Measurements from ENCODE around the gene PPP1R1B.
A peak's percentile ranks its signal among the peaks of the same experiment; 100 is the strongest.

PPP1R1B gene

GRCh38 chr17:39617446-39618245 lies 9.1 kb upstream of the PPP1R1B start:
- no peak for FAIRE-seq

- FAIRE-seq, result no peak
Observed at GRCh38 chr17:39618246-39618913, 8.4 kb upstream of the PPP1R1B start.

GRCh38 chr17:39618956-39619785 lies 7.6 kb upstream of the PPP1R1B start:
- no peak for FAIRE-seq

GRCh38 chr17:39619786-39620101 lies 7.0 kb upstream of the PPP1R1B start:
- FAIRE-seq, result no peak

GRCh38 chr17:39621523-39622379 lies 5.0 kb upstream of the PPP1R1B start:
- FAIRE-seq, result peak; percentile 62

DNA sequence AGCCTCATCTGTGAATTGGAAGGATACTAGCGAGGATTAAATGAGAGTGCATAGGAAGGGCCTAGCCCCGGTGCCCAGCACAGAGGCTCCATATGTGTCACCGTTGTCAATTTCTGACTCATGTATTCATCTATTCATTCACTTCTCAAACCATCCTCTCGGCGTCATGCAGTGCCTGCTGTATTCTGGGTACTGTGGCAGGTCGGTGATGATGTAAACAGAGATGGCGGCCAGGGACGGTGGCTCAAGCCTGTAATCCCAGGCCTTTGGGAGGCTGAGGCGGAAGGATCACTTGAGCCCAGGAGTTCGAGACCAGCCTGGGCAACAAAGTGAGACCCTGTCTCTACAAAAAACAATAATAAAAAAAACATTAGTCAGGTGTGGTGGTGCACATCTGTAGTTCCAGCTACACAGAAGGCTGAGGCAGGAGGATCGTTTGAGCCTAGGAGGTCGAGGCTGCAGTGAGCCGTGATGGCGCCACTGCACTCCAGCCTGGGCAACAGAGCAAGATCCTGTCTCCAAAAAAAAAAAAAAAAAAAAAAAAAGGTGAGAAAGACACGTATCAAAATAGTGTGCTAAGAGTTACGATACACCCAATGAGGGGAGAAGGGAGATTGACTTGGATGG lies 4.3 kb upstream of the PPP1R1B start:
- no peak for FAIRE-seq

DNA sequence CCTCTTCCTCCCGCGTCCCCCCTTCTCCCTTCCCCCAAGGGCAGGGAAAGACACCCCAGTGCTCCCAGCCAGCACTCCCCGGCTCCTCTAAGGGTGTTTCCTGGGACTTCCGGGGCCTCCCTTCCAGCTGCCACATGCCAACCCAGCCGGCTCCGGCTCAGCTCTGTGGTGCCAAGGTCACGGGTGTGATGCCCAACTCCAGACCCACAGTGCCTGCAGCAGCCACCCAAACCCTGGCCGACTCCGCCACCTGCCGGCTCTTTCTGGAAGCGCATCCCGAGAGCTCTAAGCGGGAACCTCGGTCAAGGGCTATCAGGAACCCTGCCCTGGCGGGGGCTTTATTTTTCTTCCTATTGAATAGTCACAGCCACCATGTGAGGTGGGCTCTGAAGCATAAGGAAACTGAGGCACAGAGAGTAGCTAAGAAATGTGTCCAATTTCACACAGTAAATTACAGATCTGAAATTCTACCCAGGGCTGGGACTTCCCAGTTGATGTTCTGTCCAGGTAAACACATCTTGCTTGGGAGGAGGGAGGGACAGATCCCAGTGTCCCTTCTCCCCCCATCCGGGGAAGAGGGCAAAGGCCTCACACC lies 3.3 kb upstream of the PPP1R1B start:
- no peak for FAIRE-seq

GRCh38 chr17:39624313-39624712 lies 2.4 kb upstream of the PPP1R1B start:
- no peak for FAIRE-seq

GRCh38 chr17:39625198-39625785 lies 1.5 kb upstream of the PPP1R1B start:
- no peak for FAIRE-seq

GRCh38 chr17:39627047-39627711 lies 427 bp downstream of the PPP1R1B start:
- no peak for FAIRE-seq

DNA sequence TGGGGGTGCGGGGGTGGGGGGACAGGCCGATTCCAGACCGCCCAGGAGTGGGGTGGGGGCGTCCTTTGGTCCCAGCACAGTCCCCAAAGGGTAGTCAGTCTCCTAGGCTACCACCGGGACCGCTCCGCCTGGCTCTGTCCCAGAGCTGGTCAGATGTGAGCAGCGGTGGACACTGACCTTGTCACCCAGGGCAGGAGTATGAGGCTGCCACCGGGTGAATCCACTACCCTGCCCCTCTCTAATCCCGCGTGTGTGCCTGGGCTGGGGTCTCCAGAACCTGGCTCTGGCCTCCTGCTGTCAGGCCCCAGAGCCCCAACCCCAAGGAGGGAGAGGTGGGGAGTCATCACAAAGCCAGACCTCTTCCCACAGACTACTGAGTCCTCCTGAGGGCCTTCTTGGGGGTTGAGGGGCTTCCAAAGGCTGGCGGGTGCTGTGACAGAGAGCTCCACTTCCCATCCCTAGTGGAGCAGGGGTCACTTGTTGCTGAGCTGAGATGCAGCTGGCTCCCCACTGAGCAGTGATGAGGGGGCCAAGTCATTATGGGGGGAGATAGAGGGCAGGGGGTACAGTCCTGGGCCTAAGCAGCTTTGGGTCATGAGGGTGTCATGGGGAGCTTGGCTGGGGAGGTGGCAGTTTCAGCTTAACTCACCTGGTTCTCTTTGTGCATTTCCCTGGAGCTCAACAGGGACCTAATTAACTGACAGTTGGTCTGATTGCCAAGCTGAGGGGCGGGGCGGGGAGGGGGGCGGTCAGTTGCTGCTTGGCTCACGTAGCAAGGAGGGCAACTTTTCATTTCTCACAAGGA lies 1.2 kb downstream of the PPP1R1B start:
- no peak for FAIRE-seq

GRCh38 chr17:39628655-39629493 lies 2.1 kb downstream of the PPP1R1B start:
- FAIRE-seq, result no peak

- FAIRE-seq, result no peak
Observed at GRCh38 chr17:39629494-39629880, 2.7 kb downstream of the PPP1R1B start.

- FAIRE-seq, result no peak
Observed at GRCh38 chr17:39629898-39630297, 3.1 kb downstream of the PPP1R1B start.

DNA sequence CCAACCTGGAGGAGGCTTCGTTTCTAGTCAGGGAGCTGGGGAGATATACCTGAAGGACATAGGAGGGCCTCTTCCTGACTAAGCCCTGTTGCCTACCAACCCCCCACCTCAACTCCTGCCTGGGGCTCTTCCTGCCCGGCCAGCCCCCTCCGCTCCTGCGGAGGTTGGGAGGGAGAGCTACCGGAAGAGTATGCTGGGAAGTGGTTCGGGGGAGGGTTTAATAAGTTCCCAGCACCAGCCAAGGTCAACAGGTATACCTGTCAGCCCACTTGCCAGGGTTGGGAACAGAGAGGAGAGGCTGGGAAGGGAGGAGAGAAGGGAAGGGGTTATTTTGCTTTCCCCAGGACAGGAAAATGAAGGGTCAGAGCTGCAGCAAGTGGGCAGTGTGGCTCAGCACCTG lies 4.7 kb downstream of the PPP1R1B start:
- no peak for FAIRE-seq

DNA sequence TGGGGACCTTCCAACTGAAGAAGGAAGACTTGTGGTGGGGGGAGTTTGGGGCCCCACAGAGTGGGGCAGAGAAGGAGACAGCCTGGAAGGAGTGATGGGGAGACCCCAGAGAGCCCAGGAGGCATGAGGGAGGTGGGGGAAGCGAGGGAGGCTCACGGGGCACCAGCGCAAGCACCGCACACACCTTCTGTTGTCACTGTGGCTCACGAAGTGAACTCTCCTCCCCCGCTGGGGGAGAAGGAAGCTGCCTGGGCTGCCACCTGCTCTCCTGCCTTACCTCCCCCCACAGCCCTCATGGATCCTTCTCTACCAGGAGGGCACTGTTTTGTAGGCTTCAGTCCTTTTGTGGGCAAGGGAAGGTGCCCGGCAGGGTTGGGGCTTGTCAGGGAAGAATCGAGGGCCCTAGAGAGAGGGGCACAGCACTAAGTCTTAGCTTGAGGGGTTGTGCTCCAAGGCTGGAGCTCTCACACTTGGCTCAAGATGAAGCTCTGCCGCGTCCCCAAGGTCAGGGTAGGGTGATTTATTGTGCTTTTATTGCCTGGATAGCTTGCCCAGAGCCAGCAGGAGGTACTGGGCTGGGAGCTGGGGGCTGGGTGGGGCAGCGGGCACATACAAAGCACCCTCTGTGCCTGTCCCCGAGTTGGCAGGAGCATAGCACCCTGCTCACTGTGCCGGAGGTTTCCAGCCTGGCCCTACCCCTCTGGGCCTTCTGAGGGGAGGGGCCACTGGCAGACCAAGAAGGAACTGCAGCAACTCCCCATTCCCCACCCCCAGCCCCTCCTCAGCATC lies 5.6 kb downstream of the PPP1R1B start:
- FAIRE-seq, result no peak

DNA sequence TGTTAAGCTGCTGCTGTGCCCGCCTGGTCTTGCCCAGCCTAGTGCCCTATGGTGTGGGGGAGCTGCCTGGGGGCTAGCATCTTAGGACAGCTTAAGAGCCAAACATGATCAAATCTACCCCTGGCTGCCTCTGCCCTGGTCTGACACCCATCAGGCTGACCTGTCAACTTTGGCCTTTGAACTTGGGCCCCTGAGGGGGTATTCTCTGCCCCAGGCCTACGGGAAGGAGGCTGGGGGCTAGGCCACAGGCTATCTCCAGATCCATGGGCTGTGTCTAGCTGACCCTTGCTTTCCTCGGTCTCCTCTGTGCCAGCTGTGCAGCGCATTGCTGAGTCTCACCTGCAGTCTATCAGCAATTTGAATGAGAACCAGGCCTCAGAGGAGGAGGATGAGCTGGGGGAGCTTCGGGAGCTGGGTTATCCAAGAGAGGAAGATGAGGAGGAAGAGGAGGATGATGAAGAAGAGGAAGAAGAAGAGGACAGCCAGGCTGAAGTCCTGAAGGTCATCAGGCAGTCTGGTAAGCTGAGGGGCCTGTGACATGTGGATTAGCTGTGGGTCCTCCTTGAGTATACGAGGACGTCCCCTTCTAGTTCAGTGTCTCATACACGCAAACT lies 6.9 kb downstream of the PPP1R1B start:
- FAIRE-seq, result no peak

DNA sequence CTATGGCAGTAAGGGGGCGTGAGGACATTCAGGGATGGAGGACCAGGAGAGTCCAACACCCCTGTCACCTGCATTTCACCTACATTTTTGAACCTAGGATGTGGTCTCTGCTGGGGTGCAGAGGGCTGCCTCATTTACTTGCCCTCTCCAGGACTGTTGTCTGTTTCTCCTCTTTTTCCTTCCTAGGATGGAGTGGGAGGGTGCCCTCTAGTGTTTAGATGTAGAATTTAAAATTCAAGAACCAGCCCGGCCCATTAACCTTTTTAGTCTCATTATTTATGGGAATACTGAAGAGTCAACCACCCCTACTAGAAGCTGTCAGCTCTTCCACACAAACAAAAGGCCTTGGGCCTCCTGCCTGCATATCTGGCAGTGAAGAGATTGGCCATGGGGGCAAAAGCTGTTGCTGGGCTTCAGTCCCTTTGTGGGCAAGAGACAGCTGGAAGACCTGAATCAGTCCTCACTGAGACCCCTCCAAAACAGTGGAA lies 7.7 kb downstream of the PPP1R1B start:
- peak; percentile 54 for FAIRE-seq
